CD4-positive, CD25-positive, alpha-beta regulatory T cell (primary cell): ENCODE measurements around the gene MPDU1. TPM values are rescaled to one million over a fixed set of nuclear protein-coding genes. Genes with fewer than 3 reads are reported as not detected.

Source experiments
- ATAC-seq, 2 donors: fragments of 150-1000 bp; cut with Tn5 transposase; one replicate each; pipeline ENCODE4 v1.10.0; 2021; ENCODE audit warnings: low read depth in 2 of 2, moderate number of reproducible peaks in 2 of 2, moderate library complexity in 1 of 2
- DNase-seq, 3 donors: peaks; one replicate each; pipeline versions ENCODE4 v3.0.0 to v3.0.0-alpha.2; 2012 to 2022; ENCODE audit warnings: mixed read lengths in 1 of 3
- H3K27ac ChIP-seq: one replicate; pipeline ENCODE4 v1.7.0; 2013; ENCODE audit warnings: mild to moderate bottlenecking, low read length; ENCODE audit not compliant: insufficient read depth, poor library complexity, severe bottlenecking
- H3K27me3 ChIP-seq: one replicate; pipeline ENCODE4 v1.7.0; 2013; ENCODE audit warnings: low read length; ENCODE audit not compliant: control insufficient read depth, insufficient read depth
- H3K36me3 ChIP-seq: one replicate; pipeline ENCODE4 v1.7.0; 2013; ENCODE audit warnings: mild to moderate bottlenecking, low read length, moderate library complexity; ENCODE audit not compliant: control insufficient read depth, insufficient read depth
- H3K4me1 ChIP-seq: 2 replicates; pipeline ENCODE4 v1.7.0; 2013; ENCODE audit warnings: mild to moderate bottlenecking, low read length; ENCODE audit not compliant: insufficient read depth, control insufficient read depth, poor library complexity, severe bottlenecking
- H3K4me3 ChIP-seq: one replicate; pipeline ENCODE4 v1.7.0; 2013; ENCODE audit warnings: low read depth, mild to moderate bottlenecking, low read length, moderate library complexity
- H3K9me3 ChIP-seq, 2 experiments: 1 replicate in 1 of 2; 2 replicates in 1 of 2; pipeline ENCODE4 v1.7.0; 2013; ENCODE audit warnings: low read length in 2 of 2, mild to moderate bottlenecking in 1 of 2, moderate library complexity in 1 of 2; ENCODE audit not compliant: control insufficient read depth in 2 of 2
- H3K27ac Mint-ChIP-seq, 3 donors: one replicate each; pipeline ENCODE4 v1.8.0; 2020 to 2022; ENCODE audit warnings: mild to moderate bottlenecking in 3 of 3, mixed read lengths in 3 of 3, moderate library complexity in 2 of 3
- H3K27me3 Mint-ChIP-seq: one replicate; pipeline ENCODE4 v1.8.0; 2022; ENCODE audit warnings: mild to moderate bottlenecking, mixed read lengths
- H3K36me3 Mint-ChIP-seq: one replicate; pipeline ENCODE4 v1.8.0; 2020; ENCODE audit warnings: mixed read lengths
- H3K4me1 Mint-ChIP-seq, 4 donors: one replicate each; pipeline ENCODE4 v1.8.0; 2020 to 2022; ENCODE audit warnings: mixed read lengths in 4 of 4, mild to moderate bottlenecking in 1 of 4
- H3K4me3 Mint-ChIP-seq, 4 donors: one replicate each; pipeline ENCODE4 v1.8.0; 2020 to 2022; ENCODE audit warnings: mild to moderate bottlenecking in 4 of 4, mixed read lengths in 4 of 4, moderate library complexity in 3 of 4
- H3K9me3 Mint-ChIP-seq, 7 donors: one replicate each; pipeline ENCODE4 v1.8.0; 2020 to 2022; ENCODE audit warnings: mixed read lengths in 7 of 7, mild to moderate bottlenecking in 3 of 7, moderate library complexity in 2 of 7
- polyA plus RNA-seq, 4 donors: library from polyadenylated mRNA; unstranded; fragments of 300-500 nt; fragmentation: Illumina TruSeq; gene quantifications; one replicate each; pipeline ENCODE4 v1.2.3, GENCODE V29; 2021
- total RNA-seq: library from RNA; stranded (reverse); gene quantifications from one replicate; pipeline ENCODE4 v1.2.3, GENCODE V29; 2022

Gene MPDU1
- total and polyA plus RNA-seq, 5 donors from 2014 or later, result 40.0 to 63.7 (median 47.2) TPM

- peak within 1 kb of the TSS; percentile 2 for H3K4me3 ChIP-seq
Measured at GRCh38 chr17:7579001-7579833, 4.4 kb upstream of the MPDU1 start, which contains the start of gene CD68. Gene CD68 (plus strand): TSS chr17:7579638. CDS start chr17:7579678, 40 bp downstream.

GRCh38 chr17:7579834-7580603 is 3.6 kb upstream of the MPDU1 start:
- Mint-ChIP-seq H3K36me3 (peaks cover 43% of the 10 kb centered on the region), H3K4me3 (peak overlapping the region in 3 of 4 donors; percentile 28 to 96 (median 71)), H3K9me3 (no peaks in the 10 kb centered on the region), H3K27me3 (no peaks in the 10 kb centered on the region), H3K4me1 (peaks cover 10 to 90% (median 47%) of the 10 kb centered on the region in 4 donors), H3K27ac (peak overlapping the region; percentile 67 to 98 (median 90))
- peaks cover 45% of the 10 kb centered on the region for H3K4me1 ChIP-seq
- H3K9me3 ChIP-seq, result no peaks in the 10 kb centered on the region
- DNase-seq (no peak), ATAC-seq (no peak)
- peak overlapping the region; percentile 63 for H3K27ac ChIP-seq
- H3K36me3 ChIP-seq, result peaks cover 39% of the 10 kb centered on the region
- H3K4me3 ChIP-seq, result no peak overlapping the region
- H3K27me3 ChIP-seq, result no peaks in the 10 kb centered on the region

More at GRCh38 chr17:7579001-7579833, 4.4 kb upstream of the MPDU1 start, which contains the start of gene CD68:
- H3K36me3 ChIP-seq, result peaks cover 47% of the 10 kb centered on the region
- H3K27me3 ChIP-seq, result no peaks in the 10 kb centered on the region
- no peaks in the 10 kb centered on the region for H3K9me3 ChIP-seq
- peak; percentile 50 to 55 for ATAC-seq
- peaks cover 47% of the 10 kb centered on the region for H3K36me3 Mint-ChIP-seq
- no peaks in the 10 kb centered on the region for H3K9me3 Mint-ChIP-seq
- no peaks in the 10 kb centered on the region for H3K27me3 Mint-ChIP-seq
- H3K27ac ChIP-seq, result peak within 1 kb of the TSS; percentile 63
- peak within 1 kb of the TSS; percentile 67 to 98 (median 90) for H3K27ac Mint-ChIP-seq
- peak within 1 kb of the TSS; percentile 48 to 96 (median 64) for H3K4me3 Mint-ChIP-seq
- peak in 1 of 3 donors; percentile 79 for DNase-seq
- H3K4me1 ChIP-seq, result peaks cover 46% of the 10 kb centered on the region
- H3K4me1 Mint-ChIP-seq, result peaks cover 10 to 91% (median 50%) of the 10 kb centered on the region in 4 donors

- Mint-ChIP-seq H3K27me3 (no peaks in the 10 kb centered on the region), H3K4me3 (peak overlapping the region in 2 of 4 donors; percentile 77 to 96), H3K4me1 (peaks cover 10 to 88% (median 46%) of the 10 kb centered on the region in 4 donors), H3K36me3 (peaks cover 36% of the 10 kb centered on the region), H3K27ac (peak overlapping the region in 2 of 3 donors; percentile 65 to 67), H3K9me3 (no peaks in the 10 kb centered on the region)
- H3K27me3 ChIP-seq, result no peaks in the 10 kb centered on the region
- H3K4me3 ChIP-seq, result no peak overlapping the region
- peaks cover 30% of the 10 kb centered on the region for H3K36me3 ChIP-seq
- peaks cover 45% of the 10 kb centered on the region for H3K4me1 ChIP-seq
- DNase-seq, result no peak
- ATAC-seq, result no peak
- no peaks in the 10 kb centered on the region for H3K9me3 ChIP-seq
- H3K27ac ChIP-seq, result no peak overlapping the region
Measured at GRCh38 chr17:7580604-7581575, 2.8 kb upstream of the MPDU1 start.

GRCh38 chr17:7582396-7583252 is 1.0 kb upstream of the MPDU1 start:
- H3K27ac ChIP-seq, result peak overlapping the region; percentile 94
- H3K27me3 Mint-ChIP-seq, result no peaks in the 10 kb centered on the region
- DNase-seq, result no peak
- H3K9me3 ChIP-seq, result no peaks in the 10 kb centered on the region
- peak overlapping the region; percentile 64 to 99 (median 98) for H3K4me3 Mint-ChIP-seq
- H3K27ac Mint-ChIP-seq, result peak overlapping the region; percentile 41 to 97 (median 91)
- no peak overlapping the region for H3K4me3 ChIP-seq
- peaks cover 25% of the 10 kb centered on the region for H3K36me3 Mint-ChIP-seq
- no peak for ATAC-seq
- H3K9me3 Mint-ChIP-seq, result no peaks in the 10 kb centered on the region
- H3K4me1 ChIP-seq, result peaks cover 45% of the 10 kb centered on the region
- H3K27me3 ChIP-seq, result no peaks in the 10 kb centered on the region
- H3K4me1 Mint-ChIP-seq, result peaks cover 10 to 76% (median 38%) of the 10 kb centered on the region in 4 donors
- H3K36me3 ChIP-seq, result peaks cover 23% of the 10 kb centered on the region

- no peak overlapping the region for H3K27ac Mint-ChIP-seq
- no peaks in the 10 kb centered on the region for H3K9me3 Mint-ChIP-seq
- no peak for DNase-seq
- peaks cover 33% of the 10 kb centered on the region for H3K4me1 ChIP-seq
- no peaks in the 10 kb centered on the region for H3K27me3 ChIP-seq
- no peaks in the 10 kb centered on the region for H3K27me3 Mint-ChIP-seq
- H3K36me3 ChIP-seq, result peaks cover 18% of the 10 kb centered on the region
- H3K4me3 ChIP-seq, result no peak overlapping the region
- H3K4me3 Mint-ChIP-seq, result peak overlapping the region in 2 of 4 donors; percentile 43 to 58
- H3K4me1 Mint-ChIP-seq, result peaks cover 5 to 40% (median 14%) of the 10 kb centered on the region in 4 donors
- no peaks in the 10 kb centered on the region for H3K9me3 ChIP-seq
- ATAC-seq, result no peak
- H3K27ac ChIP-seq, result no peak overlapping the region
- H3K36me3 Mint-ChIP-seq, result peaks cover 12% of the 10 kb centered on the region
Measured at GRCh38 chr17:7586673-7587419, 3.2 kb downstream of the MPDU1 start.

- Histone ChIP-seq H3K4me1 (peaks cover 27% of the 10 kb centered on the region), H3K36me3 (peaks cover 25% of the 10 kb centered on the region), H3K4me3 (no peak overlapping the region), H3K9me3 (no peaks in the 10 kb centered on the region), H3K27ac (no peak overlapping the region), H3K27me3 (no peaks in the 10 kb centered on the region)
- Mint-ChIP-seq H3K9me3 (no peaks in the 10 kb centered on the region), H3K27me3 (no peaks in the 10 kb centered on the region), H3K27ac (peak overlapping the region in 2 of 3 donors; percentile 20 to 38), H3K4me1 (peaks cover 5 to 34% (median 9%) of the 10 kb centered on the region in 4 donors), H3K36me3 (peaks cover 16% of the 10 kb centered on the region), H3K4me3 (peak overlapping the region in 1 of 4 donors; percentile 58)
- ATAC-seq, result no peak
- DNase-seq, result no peak
Measured at GRCh38 chr17:7587420-7588151, 3.9 kb downstream of the MPDU1 start.
